B cell (primary cell): ENCODE data around the gene SCO2.

Source experiments
- EZH2 ChIP-seq: IDR thresholded peaks from 2 replicates; pipeline ENCODE4 v1.6.1; 2012; ENCODE audit warnings: borderline replicate concordance, low read depth, mild to moderate bottlenecking, moderate library complexity, low read length; ENCODE audit not compliant: insufficient read depth, poor library complexity, severe bottlenecking
- TF ChIP-seq, protein P1 (sequence below): fragments of 200-600 bp; IDR thresholded peaks from one replicate; pipeline ENCODE4 v1.8.0; 2022; ENCODE audit warnings: antibody characterized with exemption, mild to moderate bottlenecking

DNA sequence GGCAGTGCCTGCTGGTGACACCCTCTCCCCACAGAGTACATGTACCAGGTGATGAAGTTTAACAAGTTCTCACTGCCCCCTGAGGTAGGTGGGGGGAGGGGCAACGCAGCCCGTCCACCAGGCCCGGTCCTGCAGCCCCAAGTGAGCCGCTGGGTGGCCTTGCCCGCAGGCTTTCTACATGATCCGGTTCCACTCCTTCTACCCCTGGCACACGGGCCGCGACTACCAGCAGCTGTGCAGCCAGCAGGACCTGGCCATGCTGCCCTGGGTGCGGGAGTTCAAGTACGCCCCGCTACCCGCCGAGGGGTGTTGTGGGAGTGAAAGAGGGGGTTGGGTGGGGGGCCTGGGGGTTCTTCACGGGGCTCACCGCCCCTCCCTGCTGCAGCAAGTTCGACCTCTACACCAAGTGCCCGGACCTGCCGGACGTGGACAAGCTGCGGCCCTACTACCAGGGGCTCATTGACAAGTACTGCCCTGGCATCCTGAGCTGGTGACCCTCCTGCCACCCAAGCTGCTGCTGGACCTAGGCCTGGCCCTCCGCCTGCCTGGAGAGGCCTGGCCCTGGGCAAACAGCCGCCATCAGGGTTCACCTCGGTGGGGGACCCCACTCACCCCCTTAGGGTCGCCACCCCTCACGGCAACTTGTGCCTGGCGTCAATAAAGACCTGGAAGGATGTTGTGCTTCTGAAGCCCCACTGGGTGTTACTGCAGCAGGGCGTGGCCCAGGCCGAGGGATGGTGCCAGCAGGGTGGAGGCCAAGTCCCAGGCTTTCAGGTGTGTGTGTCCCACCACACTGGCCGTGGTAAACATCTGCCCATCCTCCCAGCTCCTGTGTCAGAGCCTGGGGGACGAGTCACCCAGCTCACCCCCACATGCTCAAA is 35.8 kb downstream of the SCO2 start:
- TF ChIP-seq EZH2: no peak
- TF ChIP-seq, protein P1, sequence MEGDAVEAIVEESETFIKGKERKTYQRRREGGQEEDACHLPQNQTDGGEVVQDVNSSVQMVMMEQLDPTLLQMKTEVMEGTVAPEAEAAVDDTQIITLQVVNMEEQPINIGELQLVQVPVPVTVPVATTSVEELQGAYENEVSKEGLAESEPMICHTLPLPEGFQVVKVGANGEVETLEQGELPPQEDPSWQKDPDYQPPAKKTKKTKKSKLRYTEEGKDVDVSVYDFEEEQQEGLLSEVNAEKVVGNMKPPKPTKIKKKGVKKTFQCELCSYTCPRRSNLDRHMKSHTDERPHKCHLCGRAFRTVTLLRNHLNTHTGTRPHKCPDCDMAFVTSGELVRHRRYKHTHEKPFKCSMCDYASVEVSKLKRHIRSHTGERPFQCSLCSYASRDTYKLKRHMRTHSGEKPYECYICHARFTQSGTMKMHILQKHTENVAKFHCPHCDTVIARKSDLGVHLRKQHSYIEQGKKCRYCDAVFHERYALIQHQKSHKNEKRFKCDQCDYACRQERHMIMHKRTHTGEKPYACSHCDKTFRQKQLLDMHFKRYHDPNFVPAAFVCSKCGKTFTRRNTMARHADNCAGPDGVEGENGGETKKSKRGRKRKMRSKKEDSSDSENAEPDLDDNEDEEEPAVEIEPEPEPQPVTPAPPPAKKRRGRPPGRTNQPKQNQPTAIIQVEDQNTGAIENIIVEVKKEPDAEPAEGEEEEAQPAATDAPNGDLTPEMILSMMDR: no peak
